GM23338 (cell line): ENCODE data around the gene NDUFS7.

Experiments
- CTCF ChIP-seq, 2 experiments: fragments of 200-600 bp in 1 of 2; sonication (generic) in 1 of 2; conservative IDR thresholded peaks; 2 replicates each; pipeline versions ENCODE4 v1.5.1 to v1.6.1; 2016 to 2017; ENCODE audit warnings: antibody characterized with exemption in 2 of 2, low read depth in 2 of 2, mild to moderate bottlenecking in 2 of 2, moderate library complexity in 1 of 2
- POLR2AphosphoS5 ChIP-seq: IDR thresholded peaks from 2 replicates; pipeline ENCODE4 v1.6.1; 2016; ENCODE audit warnings: antibody characterized with exemption, low read depth

DNA sequence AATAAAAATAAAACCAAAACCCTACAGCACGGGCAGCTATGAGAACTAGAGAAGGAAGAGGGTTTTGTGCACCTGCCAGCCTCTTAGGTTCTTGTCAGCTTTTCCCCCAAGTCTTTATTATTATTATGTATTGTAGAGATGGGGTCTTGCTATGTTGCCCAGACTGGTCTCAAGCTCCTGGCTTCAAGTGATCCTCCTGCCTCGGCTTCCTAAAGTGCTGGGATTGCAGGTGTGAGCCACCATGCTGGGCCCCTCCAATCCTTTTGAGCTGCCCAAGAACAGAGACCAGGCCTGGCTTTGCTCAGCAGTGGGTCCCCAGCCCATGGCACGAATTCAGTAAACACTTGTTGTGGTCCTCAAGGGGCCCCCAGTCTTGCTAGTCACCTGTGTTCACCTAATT lies 1.5 kb upstream of the NDUFS7 start:
- no peak for TF ChIP-seq CTCF (conservative IDR thresholded peaks at IDR 0.05; ENCODE audit: low read depth in 2 of 2)
- no peak for TF ChIP-seq POLR2AphosphoS5
